NT2/D1 (cell line): ENCODE results near the gene UGT8.

Experiments used
- SUZ12 ChIP-seq: IDR thresholded peaks from 2 replicates; pipeline ENCODE4 v1.6.1; 2011; ENCODE audit not compliant: insufficient read length, insufficient read depth; ENCODE audit errors: extremely low read depth
- YY1 ChIP-seq: IDR thresholded peaks from 2 replicates; pipeline ENCODE4 v1.6.1; 2011; ENCODE audit not compliant: insufficient read length, insufficient read depth
- ZNF274 ChIP-seq: IDR thresholded peaks from 2 replicates; pipeline ENCODE4 v1.6.1; 2011; ENCODE audit warnings: mild to moderate bottlenecking, low read depth, low read length

- TF ChIP-seq YY1 (no peak), ZNF274 (no peak), SUZ12 (no peak)
Observed at GRCh38 chr4:114692958-114693357, 94.4 kb downstream of the UGT8 start.
